ENCODE results near the gene CENPU. TPM values are rescaled to one million over a fixed set of nuclear protein-coding genes. Genes with fewer than 3 reads are reported as not detected.

Gene CENPU
- total RNA-seq, 4 donors from 2014 or later = 1.5 to 5.6 (median 4.1) TPM

DNA sequence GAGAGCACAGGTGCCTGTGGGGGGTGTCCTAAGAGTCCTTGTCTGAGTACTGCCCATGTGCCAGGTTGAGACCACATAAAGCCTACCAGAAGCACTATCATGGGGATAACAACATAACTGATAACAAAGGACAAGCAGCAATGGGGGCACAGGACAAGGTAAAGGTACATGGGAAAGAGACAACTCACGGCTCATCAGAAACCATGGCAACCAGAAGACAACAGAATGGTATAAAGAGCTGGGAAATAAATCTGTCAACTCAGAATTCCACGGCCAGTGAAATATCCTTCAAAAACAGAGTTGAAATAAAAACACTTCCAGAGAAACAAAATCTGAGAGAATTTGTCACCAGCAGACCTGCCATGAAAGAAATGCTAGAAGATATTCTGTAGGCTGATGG lies 20.0 kb downstream of the CENPU start:
- DNase-seq = no peak

DNA sequence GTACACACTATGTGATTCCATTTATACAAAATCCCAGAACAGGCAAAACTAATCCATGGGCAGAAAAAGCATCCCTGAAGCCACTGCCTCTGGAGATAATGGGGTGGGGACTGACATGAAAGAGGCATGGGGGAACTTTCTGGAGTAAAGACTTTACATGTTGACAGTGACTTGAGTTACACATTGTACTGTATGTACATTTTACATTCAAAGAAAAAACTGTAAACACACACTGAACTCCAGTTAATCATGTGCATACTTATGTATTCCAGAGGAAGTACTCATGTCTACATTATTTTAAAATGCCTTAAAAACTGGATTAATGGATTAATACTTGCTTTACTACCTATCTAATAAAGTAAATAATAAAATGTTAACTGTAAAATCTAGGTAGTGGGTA lies 21.6 kb downstream of the CENPU start:
- TF ChIP-seq EP300 (IDR thresholded peaks at IDR 0.05; ENCODE audit: low read depth) (no peak), POLR2A (IDR thresholded peaks at IDR 0.05) (no peak), POLR2AphosphoS5 (IDR thresholded peaks at IDR 0.05) (no peak)
- TF ChIP-seq, protein P1, sequence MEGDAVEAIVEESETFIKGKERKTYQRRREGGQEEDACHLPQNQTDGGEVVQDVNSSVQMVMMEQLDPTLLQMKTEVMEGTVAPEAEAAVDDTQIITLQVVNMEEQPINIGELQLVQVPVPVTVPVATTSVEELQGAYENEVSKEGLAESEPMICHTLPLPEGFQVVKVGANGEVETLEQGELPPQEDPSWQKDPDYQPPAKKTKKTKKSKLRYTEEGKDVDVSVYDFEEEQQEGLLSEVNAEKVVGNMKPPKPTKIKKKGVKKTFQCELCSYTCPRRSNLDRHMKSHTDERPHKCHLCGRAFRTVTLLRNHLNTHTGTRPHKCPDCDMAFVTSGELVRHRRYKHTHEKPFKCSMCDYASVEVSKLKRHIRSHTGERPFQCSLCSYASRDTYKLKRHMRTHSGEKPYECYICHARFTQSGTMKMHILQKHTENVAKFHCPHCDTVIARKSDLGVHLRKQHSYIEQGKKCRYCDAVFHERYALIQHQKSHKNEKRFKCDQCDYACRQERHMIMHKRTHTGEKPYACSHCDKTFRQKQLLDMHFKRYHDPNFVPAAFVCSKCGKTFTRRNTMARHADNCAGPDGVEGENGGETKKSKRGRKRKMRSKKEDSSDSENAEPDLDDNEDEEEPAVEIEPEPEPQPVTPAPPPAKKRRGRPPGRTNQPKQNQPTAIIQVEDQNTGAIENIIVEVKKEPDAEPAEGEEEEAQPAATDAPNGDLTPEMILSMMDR (IDR thresholded peaks at IDR 0.05) = no peak
- no peaks in the 10 kb centered on the region for H3K36me3 ChIP-seq

More for the DNA sequence above, 20.0 kb downstream of the CENPU start:
- Histone ChIP-seq H3K4me3 (no peak overlapping the region), H3K9me3 (no peaks in the 10 kb centered on the region), H3K27me3 (no peaks in the 10 kb centered on the region), H3K27ac (no peak overlapping the region), H3K4me1 (no peaks in the 10 kb centered on the region), H3K36me3 (no peaks in the 10 kb centered on the region)
- in situ Hi-C loops (cut with MboI; ENCODE audit: low pct_ligation_motif_present in 1 of 4, low pct_unique_long_range_greater_than_20kb in 1 of 4, low sequenced_read_pairs in 3 of 4) = no loop called here
- intact Hi-C loops (cut with DNase I; ENCODE audit: low total_unique reads) = no loop called here
- TF ChIP-seq, protein P1 (IDR thresholded peaks at IDR 0.05) = no peak
- no peak for TF ChIP-seq POLR2A (IDR thresholded peaks at IDR 0.05)
- no peak for TF ChIP-seq EP300 (IDR thresholded peaks at IDR 0.05; ENCODE audit: low read depth)
- no peak for TF ChIP-seq POLR2AphosphoS5 (IDR thresholded peaks at IDR 0.05)
- WGBS, 2 donors (ENCODE audit: low coverage in 1 of 2) = 50% methylated on average over 2 of the region's 2 CpGs; no CpG with 5 or more reads in 1 of the 2 donors

DNA sequence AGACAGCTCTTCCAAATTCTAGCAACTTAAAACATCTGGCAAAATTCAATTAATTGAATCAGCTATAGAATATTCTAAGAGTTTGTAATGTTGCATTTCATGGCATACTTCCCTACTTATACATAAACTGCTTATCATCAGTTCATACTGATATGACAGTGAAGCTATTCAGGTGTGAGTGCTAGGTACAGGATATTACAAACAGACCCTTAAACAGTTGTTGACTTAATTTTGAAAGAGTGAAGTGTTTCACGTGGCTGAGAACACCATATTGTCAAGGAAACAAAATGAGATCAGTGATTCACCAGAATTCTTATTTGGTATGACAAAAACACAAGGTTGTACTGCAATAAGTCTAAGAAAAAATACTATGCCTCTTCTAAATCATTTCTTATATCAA lies 27.4 kb downstream of the CENPU start:
- no peak for DNase-seq
- intact Hi-C loops (cut with DNase I; ENCODE audit: low total_unique reads) = no loop called here
- no peaks in the 10 kb centered on the region for H3K4me1 ChIP-seq
- WGBS, 2 donors (ENCODE audit: low coverage in 1 of 2) = 67 to 73% methylated on average over 1 of the region's 1 CpG
- no peaks in the 10 kb centered on the region for H3K27me3 ChIP-seq
- H3K27ac ChIP-seq = no peak overlapping the region
- no peaks in the 10 kb centered on the region for H3K9me3 ChIP-seq
- no peaks in the 10 kb centered on the region for H3K36me3 ChIP-seq
- TF ChIP-seq POLR2AphosphoS5 (IDR thresholded peaks at IDR 0.05) (no peak), EP300 (IDR thresholded peaks at IDR 0.05; ENCODE audit: low read depth) (no peak), POLR2A (IDR thresholded peaks at IDR 0.05) (no peak)
- TF ChIP-seq, protein P1 (IDR thresholded peaks at IDR 0.05) = no peak
- in situ Hi-C loops (cut with MboI; ENCODE audit: low pct_ligation_motif_present in 1 of 4, low pct_unique_long_range_greater_than_20kb in 1 of 4, low sequenced_read_pairs in 3 of 4) = no loop called here
- no peak overlapping the region for H3K4me3 ChIP-seq

More for the DNA sequence above, 21.6 kb downstream of the CENPU start:
- in situ Hi-C loops (cut with MboI; ENCODE audit: low pct_ligation_motif_present in 1 of 4, low pct_unique_long_range_greater_than_20kb in 1 of 4, low sequenced_read_pairs in 3 of 4) (no loop called here), intact Hi-C loops (cut with DNase I; ENCODE audit: low total_unique reads) (no loop called here)
- no peaks in the 10 kb centered on the region for H3K27me3 ChIP-seq
- H3K9me3 ChIP-seq = no peaks in the 10 kb centered on the region
- no peak overlapping the region for H3K4me3 ChIP-seq
- DNase-seq = no peak
- no peaks in the 10 kb centered on the region for H3K4me1 ChIP-seq
- H3K27ac ChIP-seq = no peak overlapping the region

DNA sequence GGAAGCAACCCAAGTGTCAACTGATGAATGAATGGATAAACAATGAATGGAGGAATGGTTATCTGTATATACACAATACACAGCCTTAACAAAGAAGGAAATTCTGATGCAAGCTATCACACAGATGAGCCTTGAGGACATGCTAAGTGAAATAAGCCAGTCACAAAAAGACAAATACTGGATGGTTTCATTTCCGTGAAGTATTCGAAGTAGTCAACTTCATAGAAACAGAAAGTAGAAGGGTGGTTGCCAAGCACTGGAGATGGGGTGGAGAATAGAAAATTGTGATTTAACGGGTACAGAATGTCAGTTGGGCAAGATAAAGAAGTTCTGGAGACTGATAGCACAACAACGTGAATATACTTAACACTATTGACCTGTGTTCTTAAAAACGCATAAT lies 28.2 kb downstream of the CENPU start:
- in situ Hi-C loops (cut with MboI; ENCODE audit: low pct_ligation_motif_present in 1 of 4, low pct_unique_long_range_greater_than_20kb in 1 of 4, low sequenced_read_pairs in 3 of 4) = no loop called here
- intact Hi-C loops (cut with DNase I; ENCODE audit: low total_unique reads) = no loop called here
- TF ChIP-seq POLR2AphosphoS5 (IDR thresholded peaks at IDR 0.05) = no peak
- TF ChIP-seq POLR2A (IDR thresholded peaks at IDR 0.05) = no peak
- TF ChIP-seq, protein P1 (IDR thresholded peaks at IDR 0.05) = no peak
- TF ChIP-seq EP300 (IDR thresholded peaks at IDR 0.05; ENCODE audit: low read depth) = no peak
- DNase-seq = no peak
- no peak overlapping the region for H3K4me3 ChIP-seq
- no peak overlapping the region for H3K27ac ChIP-seq
- no peaks in the 10 kb centered on the region for H3K36me3 ChIP-seq
- no peaks in the 10 kb centered on the region for H3K4me1 ChIP-seq
- H3K27me3 ChIP-seq = no peaks in the 10 kb centered on the region
- 83 to 88% methylated on average over 5 of the region's 5 CpGs for WGBS, 2 donors (ENCODE audit: low coverage in 1 of 2)
- no peaks in the 10 kb centered on the region for H3K9me3 ChIP-seq

All from transverse colon (tissue), 4 donors.